HS-27A (cell line): Measurements from ENCODE around the gene THOC5.

ENCODE experiments used
- DNase-seq: peaks from one replicate; pipeline ENCODE4 v3.0.0-alpha.2; 2012; ENCODE audit warnings: low read depth, missing footprints

THOC5 gene

DNA sequence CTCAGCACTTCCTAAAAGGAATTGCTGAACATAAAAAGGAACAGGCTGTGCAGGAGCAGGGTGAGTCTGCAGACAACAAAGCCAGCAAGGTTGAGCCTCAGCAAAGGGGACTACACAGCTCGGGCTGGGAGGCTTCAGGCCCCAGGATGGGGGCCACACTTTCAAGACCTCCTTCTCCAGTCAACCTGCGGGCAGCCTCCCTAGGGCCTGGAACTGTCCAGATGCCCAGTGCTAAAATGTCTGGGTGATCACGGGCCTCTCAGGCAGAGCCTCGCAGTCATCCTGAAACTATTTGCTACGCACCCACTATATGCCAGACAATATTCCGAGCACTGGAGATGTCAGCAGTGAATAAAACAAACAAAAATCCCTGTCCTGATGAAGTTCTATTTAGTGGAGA lies 77.4 kb downstream of the THOC5 start:
- no peak for DNase-seq

DNA sequence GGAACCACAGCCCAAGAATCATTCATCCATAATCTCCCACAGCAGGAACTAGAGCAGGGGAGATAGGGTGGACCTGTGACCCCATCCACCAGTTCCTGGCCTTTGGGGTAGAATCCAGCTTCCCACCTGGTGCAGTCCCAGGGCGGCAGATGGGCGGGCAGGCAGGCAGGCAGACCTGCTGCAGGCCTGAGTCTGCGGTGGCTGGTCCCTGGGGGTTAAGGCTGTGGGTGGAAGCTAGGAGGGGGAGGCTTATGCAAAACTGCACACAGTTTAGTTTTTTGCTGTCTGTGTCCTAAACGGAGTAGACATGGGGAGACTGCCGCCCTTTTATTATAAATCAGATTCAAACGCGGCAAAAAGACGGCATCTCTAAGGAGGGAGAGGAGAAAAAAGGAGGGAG lies 78.0 kb downstream of the THOC5 start:
- no peak for DNase-seq

DNA sequence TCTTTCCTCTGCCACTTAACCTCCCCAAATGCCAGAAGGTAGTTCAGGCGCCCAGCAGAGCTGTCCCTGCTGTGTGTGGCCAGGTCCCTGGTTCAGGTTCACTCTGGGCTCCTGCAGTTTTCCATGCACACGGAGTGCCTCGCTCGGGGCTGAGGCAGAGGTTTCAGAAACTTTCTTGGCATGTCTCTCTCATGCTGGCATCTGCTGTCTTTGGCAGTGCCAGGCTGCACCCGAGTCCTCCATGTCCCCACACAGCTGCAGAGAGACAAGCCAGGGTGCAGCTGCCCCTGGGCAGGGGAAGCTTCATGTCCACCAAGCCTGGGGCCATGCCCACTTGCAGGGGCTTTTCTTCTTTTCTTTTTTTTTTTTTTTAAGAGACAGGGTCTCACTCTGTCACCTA lies 80.6 kb downstream of the THOC5 start:
- no peak for DNase-seq

DNA sequence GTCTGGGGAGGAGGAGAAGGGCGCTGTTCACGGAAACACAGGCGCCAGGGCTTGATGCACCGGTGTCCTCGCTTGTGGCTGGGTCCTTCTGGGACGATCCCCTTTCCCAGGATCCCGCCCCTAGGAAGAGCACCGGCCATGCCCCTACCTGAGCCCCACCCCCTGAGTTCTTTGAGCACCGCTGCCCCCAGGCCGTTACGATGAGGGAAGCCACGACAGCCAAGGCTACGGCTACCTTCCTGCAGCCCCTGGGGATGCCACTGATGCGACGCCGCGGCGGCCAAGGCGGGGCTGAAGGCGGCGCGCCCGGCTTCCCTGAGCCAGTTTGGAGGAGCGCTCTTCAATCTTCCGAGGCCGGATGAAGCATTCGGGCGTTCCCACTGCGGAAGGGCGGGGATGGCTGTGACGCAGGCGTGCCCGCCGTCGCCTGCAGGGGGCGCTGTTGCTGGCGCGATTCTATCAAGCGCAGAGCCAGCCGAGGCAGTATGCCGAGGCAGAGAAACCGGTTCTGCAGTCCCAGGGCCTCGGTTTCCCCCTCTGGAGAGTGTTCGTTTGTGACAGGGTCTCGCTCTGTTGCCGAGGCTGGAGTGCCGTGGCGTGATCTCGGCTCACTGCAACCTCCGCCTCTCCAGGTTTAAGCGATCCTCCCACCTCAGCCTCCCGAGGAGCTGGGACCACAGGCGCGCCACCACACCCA lies 83.2 kb downstream of the THOC5 start:
- no peak for DNase-seq

DNA sequence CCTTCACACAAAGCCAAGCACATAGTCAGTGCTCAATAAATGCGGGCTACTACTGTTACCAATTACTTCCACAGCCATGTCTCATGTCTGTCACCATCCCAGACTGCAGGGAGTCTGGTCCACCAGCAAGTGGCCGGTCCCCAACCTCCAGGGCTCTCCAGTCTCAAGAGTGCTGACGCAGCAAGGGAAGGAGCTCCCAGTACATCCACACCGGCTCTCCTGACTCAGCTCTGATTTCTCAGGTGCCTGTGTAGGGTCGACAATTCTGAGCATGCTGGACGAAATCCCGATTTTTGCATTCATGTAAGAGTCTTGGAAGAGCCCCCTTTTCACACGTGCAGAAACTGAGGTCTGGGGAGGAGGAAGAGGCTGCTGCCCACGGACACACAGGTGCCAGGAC lies 83.8 kb downstream of the THOC5 start:
- no peak for DNase-seq

DNA sequence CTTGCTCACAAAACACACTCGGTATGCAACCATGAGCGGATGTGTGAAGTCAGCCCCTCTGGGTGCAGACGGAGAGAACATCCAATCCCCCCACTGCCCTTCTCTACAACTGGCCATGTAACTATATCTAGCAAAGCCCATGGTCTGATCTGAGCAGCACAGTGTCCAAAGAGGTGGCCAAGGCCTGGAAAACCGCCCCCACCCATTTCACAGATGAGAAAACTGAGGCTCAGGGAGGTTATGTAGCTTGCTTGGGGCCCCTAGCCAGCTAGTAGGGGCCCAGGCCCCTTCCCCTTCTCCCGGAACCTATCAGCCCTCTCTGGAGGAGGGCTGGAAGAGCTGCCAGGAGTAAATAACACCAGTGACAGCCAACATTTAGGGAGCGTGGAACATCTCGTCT lies 89.0 kb downstream of the THOC5 start:
- DNase-seq, result no peak

DNA sequence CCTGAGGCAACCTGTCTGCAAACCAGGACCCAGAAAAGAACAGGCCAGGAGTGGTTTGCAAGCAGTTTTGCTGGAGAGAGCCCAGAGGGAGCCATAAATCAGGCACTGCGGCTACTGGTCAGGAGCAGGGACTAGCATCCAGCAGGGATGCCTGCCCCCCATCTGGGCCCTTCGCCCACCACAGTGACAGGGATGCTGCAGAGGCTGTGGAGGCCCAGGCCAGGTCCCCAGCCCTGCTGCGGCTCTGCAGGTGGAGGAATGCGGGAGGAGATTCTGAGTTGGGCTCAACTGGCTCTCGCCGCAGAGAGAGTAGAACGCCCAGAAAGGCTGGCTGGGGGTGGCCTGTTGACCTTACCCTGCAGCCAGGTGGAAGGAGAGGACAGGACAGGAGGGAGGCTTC lies 89.9 kb downstream of the THOC5 start:
- DNase-seq, result no peak

DNA sequence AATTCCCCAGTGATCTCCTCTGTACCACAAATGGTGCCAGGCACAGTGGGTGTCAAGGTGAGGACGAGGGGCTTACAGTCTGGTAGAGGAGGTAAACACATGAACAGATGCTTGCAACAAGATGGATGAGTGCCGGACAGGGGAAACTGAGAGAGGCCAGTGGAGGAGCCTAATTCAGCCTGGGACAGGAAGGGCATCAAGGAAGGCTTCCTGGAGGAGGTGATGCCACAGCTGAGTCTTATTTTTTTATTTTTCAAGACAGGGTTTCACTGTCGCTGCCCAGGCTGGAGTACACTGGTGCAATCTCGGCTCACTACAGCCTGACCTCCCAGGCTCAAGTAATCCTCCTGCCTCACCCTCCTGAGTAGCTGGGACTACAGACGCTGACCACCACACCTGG lies 92.3 kb downstream of the THOC5 start:
- DNase-seq, result no peak

DNA sequence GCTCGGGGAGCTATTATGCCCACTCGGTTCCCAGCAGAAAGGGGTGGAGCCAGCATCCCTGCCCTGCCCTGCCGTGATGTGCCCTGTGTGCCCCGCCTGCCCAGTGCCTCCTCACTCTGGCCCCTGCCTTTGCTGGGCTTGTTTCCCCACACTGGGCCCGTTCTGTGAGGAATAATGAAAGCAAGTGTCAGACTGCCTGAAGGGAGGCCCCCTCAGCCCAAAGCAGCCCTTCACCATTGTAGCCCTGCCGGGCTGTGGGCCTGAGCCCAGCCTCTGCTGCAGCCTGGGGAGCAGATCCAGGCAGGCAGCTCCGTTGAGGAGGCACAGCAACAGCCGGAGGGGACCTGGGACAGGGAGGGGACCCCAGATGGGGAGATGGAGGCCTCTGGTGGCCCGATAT lies 93.8 kb downstream of the THOC5 start:
- no peak for DNase-seq

DNA sequence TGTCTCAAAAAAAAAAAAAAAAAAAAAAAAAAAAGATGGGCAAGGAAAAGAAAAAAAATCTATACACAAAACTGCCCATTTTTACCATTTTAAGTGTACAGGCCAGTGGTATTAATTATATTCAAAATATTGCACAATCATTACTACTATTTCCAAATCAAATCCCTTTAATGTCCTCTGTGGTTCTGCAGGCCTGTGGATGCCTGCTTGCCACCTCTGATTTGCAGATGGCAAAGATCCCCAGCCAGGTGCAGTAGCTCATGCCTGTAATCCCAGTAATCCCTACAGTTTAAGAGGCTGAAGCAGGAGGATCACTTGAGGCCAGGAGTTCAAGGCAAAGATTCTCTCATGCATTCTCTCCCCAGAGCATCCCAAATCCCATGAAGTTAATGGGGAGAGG lies 95.0 kb downstream of the THOC5 start:
- no peak for DNase-seq

DNA sequence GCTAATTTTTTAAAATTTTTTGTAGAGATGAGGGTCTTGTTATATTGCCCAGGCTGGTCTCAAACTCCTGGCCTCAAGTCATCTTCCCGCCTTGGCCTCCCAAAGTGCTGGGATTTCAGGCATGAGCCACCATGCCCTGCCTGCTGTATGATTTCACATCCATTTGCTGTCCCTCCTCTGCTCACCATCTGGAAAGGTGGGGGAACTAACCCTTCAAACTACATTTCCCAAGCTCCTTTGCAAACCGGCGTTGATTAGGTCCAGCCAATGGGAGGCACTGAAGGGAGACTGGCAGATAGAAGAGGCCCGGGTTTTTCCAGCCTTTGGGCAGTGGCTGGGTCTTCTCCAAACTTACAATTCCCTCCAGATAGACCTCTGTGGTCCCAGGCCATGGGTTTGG lies 95.8 kb downstream of the THOC5 start:
- no peak for DNase-seq

DNA sequence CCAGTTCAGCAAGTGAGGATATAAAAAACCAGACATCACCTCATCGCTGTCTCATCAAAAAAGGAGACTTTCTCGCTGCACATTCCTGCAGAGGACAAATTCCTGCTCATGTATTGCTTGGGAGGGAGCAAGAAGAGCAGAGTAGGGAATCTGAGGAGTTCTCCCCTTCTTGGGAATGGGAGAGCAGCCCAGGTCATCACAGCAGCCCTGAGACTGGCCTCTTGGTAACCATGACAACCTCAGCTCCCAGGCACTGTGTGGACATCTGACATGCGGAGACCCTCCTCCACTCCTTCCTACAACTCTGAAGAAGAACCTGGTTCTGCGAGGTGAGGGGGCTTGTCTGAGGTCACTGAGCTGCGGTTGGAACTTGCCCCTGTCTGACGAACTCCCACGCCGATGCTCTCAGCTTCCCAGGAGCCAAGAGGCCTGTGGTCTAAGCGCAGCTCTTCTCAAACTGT lies 97.3 kb downstream of the THOC5 start:
- DNase-seq, result no peak
